Skeletal muscle cell (primary cell): Measurements from ENCODE around the gene ITGB2.

ENCODE experiments used
- DNase-seq: peaks from one replicate; pipeline ENCODE4 v3.0.0-alpha.2; 2010; ENCODE audit warnings: low read depth
- H3K4me3 ChIP-seq: 2 replicates; pipeline ENCODE4 v1.5.1; 2011; ENCODE audit warnings: low read depth, mild to moderate bottlenecking, control low read depth, low read length, moderate library complexity

ITGB2 gene

GRCh38 chr21:44943686-44944550 is 23.2 kb upstream of the ITGB2 start:
- no peak overlapping the region for H3K4me3 ChIP-seq
- no peak for DNase-seq

- DNase-seq, result no peak
- H3K4me3 ChIP-seq, result no peak overlapping the region
These were observed 22.4 kb upstream of the ITGB2 start for GRCh38 chr21:44943005-44943685.

- no peak for DNase-seq
- H3K4me3 ChIP-seq, result no peak overlapping the region
These were observed 21.9 kb upstream of the ITGB2 start for GRCh38 chr21:44942566-44942965.

GRCh38 chr21:44941567-44941966 is 20.9 kb upstream of the ITGB2 start:
- H3K4me3 ChIP-seq, result no peak overlapping the region
- DNase-seq, result no peak

- H3K4me3 ChIP-seq, result peak overlapping the region; percentile 87
These were observed 19.5 kb upstream of the ITGB2 start for GRCh38 chr21:44940116-44940631.

GRCh38 chr21:44939532-44940115 is 18.9 kb upstream of the ITGB2 start, which contains the start of gene SLX9:
SLX9 (plus strand) TSS chr21:44940029; CDS start chr21:44940058, 29 bp downstream.
- DNase-seq, result no peak
- H3K4me3 ChIP-seq, result peak within 1 kb of the TSS; percentile 87

More at GRCh38 chr21:44940116-44940631, 19.5 kb upstream of the ITGB2 start:
- no peak for DNase-seq

GRCh38 chr21:44938772-44939531 is 18.3 kb upstream of the ITGB2 start:
- H3K4me3 ChIP-seq, result peak overlapping the region; percentile 87
- no peak for DNase-seq

- no peak overlapping the region for H3K4me3 ChIP-seq
- no peak for DNase-seq
These were observed 14.8 kb upstream of the ITGB2 start for GRCh38 chr21:44935533-44935927.

GRCh38 chr21:44934797-44935532 is 14.3 kb upstream of the ITGB2 start:
- H3K4me3 ChIP-seq, result no peak overlapping the region
- no peak for DNase-seq

- no peak for DNase-seq
- H3K4me3 ChIP-seq, result no peak overlapping the region
These were observed 13.6 kb upstream of the ITGB2 start for GRCh38 chr21:44934276-44934675.

- no peak overlapping the region for H3K4me3 ChIP-seq
- no peak for DNase-seq
These were observed 13.2 kb upstream of the ITGB2 start for GRCh38 chr21:44933918-44934260.

GRCh38 chr21:44933199-44933917 is 12.7 kb upstream of the ITGB2 start:
- DNase-seq, result no peak
- no peak overlapping the region for H3K4me3 ChIP-seq

- no peak for DNase-seq
- peak overlapping the region; percentile 35 for H3K4me3 ChIP-seq
These were observed 11.9 kb upstream of the ITGB2 start for GRCh38 chr21:44932408-44933181.

GRCh38 chr21:44931501-44932407 is 11.1 kb upstream of the ITGB2 start:
- no peak for DNase-seq
- H3K4me3 ChIP-seq, result peak overlapping the region; percentile 35

- DNase-seq, result no peak
- no peak overlapping the region for H3K4me3 ChIP-seq
These were observed 10.4 kb upstream of the ITGB2 start for GRCh38 chr21:44931137-44931500.

GRCh38 chr21:44930543-44930981 is 9.9 kb upstream of the ITGB2 start:
- no peak for DNase-seq
- H3K4me3 ChIP-seq, result no peak overlapping the region
